AG10803 (cell line): ENCODE measurements around the gene IL21R.
A peak's percentile ranks its signal among the peaks of the same experiment; 100 is the strongest.
"Not testable (repeated sequence)": the region's sequence is repeated elsewhere in the genome, so short reads cannot be mapped to it uniquely, and the experiment has no call there.

Experiments
- DNase-seq: peaks from one replicate; pipeline ENCODE4 v3.0.0; 2010; ENCODE audit warnings: low read depth
- H3K4me3 ChIP-seq: 2 replicates; pipeline ENCODE4 v1.5.1; 2011; ENCODE audit warnings: mild to moderate bottlenecking, low read length, control low read depth
- TF ChIP-seq, protein P1 (sequence below): conservative IDR thresholded peaks from 2 replicates; pipeline ENCODE4 v1.5.1; 2011; ENCODE audit warnings: mild to moderate bottlenecking, low read length, control low read depth, inconsistent platforms

IL21R gene

DNA sequence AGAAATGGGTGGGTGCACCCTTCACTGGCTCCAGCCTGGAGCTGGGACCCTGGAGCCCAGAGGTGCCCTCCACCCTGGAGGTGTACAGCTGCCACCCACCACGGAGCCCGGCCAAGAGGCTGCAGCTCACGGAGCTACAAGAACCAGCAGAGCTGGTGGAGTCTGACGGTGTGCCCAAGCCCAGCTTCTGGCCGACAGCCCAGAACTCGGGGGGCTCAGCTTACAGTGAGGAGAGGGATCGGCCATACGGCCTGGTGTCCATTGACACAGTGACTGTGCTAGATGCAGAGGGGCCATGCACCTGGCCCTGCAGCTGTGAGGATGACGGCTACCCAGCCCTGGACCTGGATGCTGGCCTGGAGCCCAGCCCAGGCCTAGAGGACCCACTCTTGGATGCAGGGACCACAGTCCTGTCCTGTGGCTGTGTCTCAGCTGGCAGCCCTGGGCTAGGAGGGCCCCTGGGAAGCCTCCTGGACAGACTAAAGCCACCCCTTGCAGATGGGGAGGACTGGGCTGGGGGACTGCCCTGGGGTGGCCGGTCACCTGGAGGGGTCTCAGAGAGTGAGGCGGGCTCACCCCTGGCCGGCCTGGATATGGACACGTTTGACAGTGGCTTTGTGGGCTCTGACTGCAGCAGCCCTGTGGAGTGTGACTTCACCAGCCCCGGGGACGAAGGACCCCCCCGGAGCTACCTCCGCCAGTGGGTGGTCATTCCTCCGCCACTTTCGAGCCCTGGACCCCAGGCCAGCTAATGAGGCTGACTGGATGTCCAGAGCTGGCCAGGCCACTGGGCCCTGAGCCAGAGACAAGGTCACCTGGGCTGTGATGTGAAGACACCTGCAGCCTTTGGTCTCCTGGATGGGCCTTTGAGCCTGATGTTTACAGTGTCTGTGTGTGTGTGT lies 46.8 kb downstream of the IL21R start:
- H3K4me3 ChIP-seq, result no peak overlapping the region
- TF ChIP-seq, protein P1, sequence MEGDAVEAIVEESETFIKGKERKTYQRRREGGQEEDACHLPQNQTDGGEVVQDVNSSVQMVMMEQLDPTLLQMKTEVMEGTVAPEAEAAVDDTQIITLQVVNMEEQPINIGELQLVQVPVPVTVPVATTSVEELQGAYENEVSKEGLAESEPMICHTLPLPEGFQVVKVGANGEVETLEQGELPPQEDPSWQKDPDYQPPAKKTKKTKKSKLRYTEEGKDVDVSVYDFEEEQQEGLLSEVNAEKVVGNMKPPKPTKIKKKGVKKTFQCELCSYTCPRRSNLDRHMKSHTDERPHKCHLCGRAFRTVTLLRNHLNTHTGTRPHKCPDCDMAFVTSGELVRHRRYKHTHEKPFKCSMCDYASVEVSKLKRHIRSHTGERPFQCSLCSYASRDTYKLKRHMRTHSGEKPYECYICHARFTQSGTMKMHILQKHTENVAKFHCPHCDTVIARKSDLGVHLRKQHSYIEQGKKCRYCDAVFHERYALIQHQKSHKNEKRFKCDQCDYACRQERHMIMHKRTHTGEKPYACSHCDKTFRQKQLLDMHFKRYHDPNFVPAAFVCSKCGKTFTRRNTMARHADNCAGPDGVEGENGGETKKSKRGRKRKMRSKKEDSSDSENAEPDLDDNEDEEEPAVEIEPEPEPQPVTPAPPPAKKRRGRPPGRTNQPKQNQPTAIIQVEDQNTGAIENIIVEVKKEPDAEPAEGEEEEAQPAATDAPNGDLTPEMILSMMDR, result no peak
- no peak for DNase-seq

- TF ChIP-seq, protein P1, result no peak
- no peak overlapping the region for H3K4me3 ChIP-seq
- DNase-seq, result no peak
Measured at GRCh38 chr16:27449434-27450195, 47.6 kb downstream of the IL21R start.

DNA sequence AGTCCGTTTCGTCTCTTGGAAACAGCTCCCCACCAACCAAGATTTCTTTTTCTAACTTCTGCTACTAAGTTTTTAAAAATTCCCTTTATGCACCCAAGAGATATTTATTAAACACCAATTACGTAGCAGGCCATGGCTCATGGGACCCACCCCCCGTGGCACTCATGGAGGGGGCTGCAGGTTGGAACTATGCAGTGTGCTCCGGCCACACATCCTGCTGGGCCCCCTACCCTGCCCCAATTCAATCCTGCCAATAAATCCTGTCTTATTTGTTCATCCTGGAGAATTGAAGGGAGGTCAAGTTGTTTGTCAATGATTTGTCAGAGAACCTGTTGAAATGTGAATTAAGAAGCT lies 48.2 kb downstream of the IL21R start:
- TF ChIP-seq, protein P1, result no peak
- DNase-seq, result no peak

DNA sequence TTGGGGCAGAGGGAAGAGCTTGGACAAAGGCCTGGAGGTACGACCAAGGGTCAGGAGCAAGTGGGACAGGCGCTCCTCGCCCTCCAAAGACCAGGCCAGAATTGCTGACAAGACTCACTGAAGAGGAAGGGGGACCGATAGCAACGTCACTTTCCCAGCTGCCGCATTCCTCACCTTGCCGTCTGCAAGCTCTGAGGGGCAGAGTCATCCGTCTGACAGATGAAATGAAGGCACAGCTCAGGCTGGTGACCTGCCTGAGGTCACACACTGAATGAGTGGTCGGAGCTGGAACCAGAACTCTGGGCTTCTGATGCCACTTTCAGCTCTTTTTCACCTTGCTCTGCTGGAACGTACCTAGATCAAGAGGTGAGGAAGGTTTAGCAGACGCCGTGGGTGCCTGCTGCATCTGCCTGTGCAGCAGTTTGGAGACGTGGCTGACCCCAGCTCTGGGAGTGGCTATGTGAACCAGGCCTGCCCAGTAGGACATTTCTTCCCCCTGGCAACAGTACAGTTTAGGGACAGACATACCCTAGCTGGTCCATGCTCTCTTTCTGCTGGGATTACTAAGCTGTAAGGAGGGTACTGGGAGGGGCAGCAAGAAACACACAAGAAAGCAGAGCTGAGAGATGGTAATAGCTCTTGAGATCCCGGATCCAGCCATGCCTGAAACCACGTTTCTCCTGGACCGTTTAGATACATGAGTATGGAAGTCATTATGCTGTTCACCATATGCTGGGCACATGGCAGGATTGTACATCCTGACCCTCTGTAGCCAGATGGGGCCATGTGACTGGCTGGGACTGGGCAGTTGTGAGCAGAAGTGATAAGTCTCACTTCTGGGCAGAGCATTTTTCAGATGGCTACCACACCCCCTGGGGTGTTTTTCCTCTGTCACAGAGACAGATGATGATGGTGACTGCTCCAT lies 50.9 kb downstream of the IL21R start:
- TF ChIP-seq, protein P1, result no peak
- DNase-seq, result peak; percentile 29
- H3K4me3 ChIP-seq, result no peak overlapping the region

More for the DNA sequence above, 48.2 kb downstream of the IL21R start:
- no peak overlapping the region for H3K4me3 ChIP-seq

- no peak overlapping the region for H3K4me3 ChIP-seq
- TF ChIP-seq, protein P1, result no peak
- no peak for DNase-seq
Measured at GRCh38 chr16:27453494-27453825, 51.5 kb downstream of the IL21R start.

GRCh38 chr16:27455700-27456099 lies 53.7 kb downstream of the IL21R start:
- H3K4me3 ChIP-seq, result no peak overlapping the region
- no peak for DNase-seq
- TF ChIP-seq, protein P1, result no peak

DNA sequence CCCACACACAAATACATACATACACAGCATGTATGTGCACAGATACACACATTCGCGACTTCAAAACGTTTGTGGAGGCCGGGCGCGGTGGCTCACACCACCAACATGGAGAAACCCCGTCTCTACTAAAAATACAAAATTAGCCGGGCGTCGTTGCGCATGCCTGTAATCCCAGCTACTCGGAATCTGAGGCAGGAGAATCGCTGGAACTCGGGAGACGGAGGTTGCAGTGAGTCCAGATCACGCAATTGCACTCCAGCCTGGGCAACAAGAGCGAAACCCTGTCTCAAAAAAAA lies 55.6 kb downstream of the IL21R start:
- H3K4me3 ChIP-seq, DNase-seq: not testable (repeated sequence)
